Naive thymus-derived CD8-positive, alpha-beta T cell (primary cell): ENCODE results near the gene AMZ1. TPM values are rescaled to one million over a fixed set of nuclear protein-coding genes. Genes with fewer than 3 reads are reported as not detected.
A peak's percentile ranks its signal among the peaks of the same experiment; 100 is the strongest.
"Not testable (repeated sequence)": the region's sequence is repeated elsewhere in the genome, so short reads cannot be mapped to it uniquely, and the experiment has no call there.

Source experiments
- ATAC-seq, 2 donors: fragments of 150-1000 bp; cut with Tn5 transposase in 1 of 2; sonication (Bioruptor Pico), chemical (Tn5 transposase) in 1 of 2; 1 replicate in 1 of 2; 2 replicates in 1 of 2; pipeline ENCODE4 v1.10.0; 2021; ENCODE audit warnings: mild to moderate bottlenecking in 2 of 2, moderate library complexity in 2 of 2
- POLR2A ChIA-PET: fragments of 350-600 bp; sonication (Branson Sonifier 250); formaldehyde crosslinking; loops from one replicate; lab custom pipeline; 2021; ENCODE audit warnings: antibody characterized with exemption; lab: Charles Lee
- DNase-seq, 10 donors: peaks; one replicate each; pipeline versions ENCODE4 v3.0.0 to v3.0.0-alpha.2; 2020 to 2022
- H3K27ac Mint-ChIP-seq, 10 donors: one replicate each; pipeline ENCODE4 v1.8.0; 2020 to 2022; ENCODE audit warnings: mild to moderate bottlenecking in 10 of 10, mixed read lengths in 10 of 10, moderate library complexity in 4 of 10, inconsistent platforms in 1 of 10
- H3K27me3 Mint-ChIP-seq, 5 donors: one replicate each; pipeline ENCODE4 v1.8.0; 2021 to 2022; ENCODE audit warnings: mixed read lengths in 5 of 5
- H3K36me3 Mint-ChIP-seq, 3 donors: one replicate each; pipeline ENCODE4 v1.8.0; 2020 to 2022; ENCODE audit warnings: mixed read lengths in 3 of 3, mild to moderate bottlenecking in 2 of 3, inconsistent platforms in 1 of 3
- H3K4me1 Mint-ChIP-seq, 4 donors: one replicate each; pipeline ENCODE4 v1.8.0; 2021 to 2022; ENCODE audit warnings: mixed read lengths in 4 of 4
- H3K4me3 Mint-ChIP-seq, 10 donors: one replicate each; pipeline ENCODE4 v1.8.0; 2020 to 2022; ENCODE audit warnings: mild to moderate bottlenecking in 10 of 10, mixed read lengths in 10 of 10, moderate library complexity in 6 of 10, inconsistent platforms in 1 of 10
- H3K9me3 Mint-ChIP-seq, 9 donors: one replicate each; pipeline ENCODE4 v1.8.0; 2020 to 2022; ENCODE audit warnings: mixed read lengths in 9 of 9, mild to moderate bottlenecking in 3 of 9, inconsistent platforms in 1 of 9, moderate library complexity in 1 of 9
- polyA plus RNA-seq, 3 donors: library from polyadenylated mRNA; unstranded; fragments of 300-500 nt; fragmentation: Illumina TruSeq; gene quantifications; one replicate each; pipeline ENCODE4 v1.2.3, GENCODE V29; 2021
- total RNA-seq, 8 experiments: library from RNA in 2 of 8; stranded (reverse) in 2 of 8; gene quantifications; one replicate each; pipeline ENCODE4 v1.2.3 and lab custom pipeline; 2021 to 2026

Gene AMZ1
- total and polyA plus RNA-seq, 5 experiments from 2014 or later: 0.05 TPM; not detected in 4

GRCh38 chr7:2675256-2675764 lies 12.7 kb upstream of the AMZ1 start:
- Mint-ChIP-seq H3K27ac (no peak overlapping the region), H3K4me1 (peaks cover 6 to 10% (median 7%) of the 10 kb centered on the region in 4 donors), H3K9me3 (no peaks in the 10 kb centered on the region), H3K36me3 (no peaks in the 10 kb centered on the region), H3K27me3 (peaks cover 0 to 20% (median 7%) of the 10 kb centered on the region in 5 donors), H3K4me3 (no peak overlapping the region)
- DNase-seq (peak in 1 of 10 donors; percentile 30), ATAC-seq (no peak)
- POLR2A ChIA-PET: no interaction called here

GRCh38 chr7:2676576-2676975 lies 11.4 kb upstream of the AMZ1 start:
- peaks cover 0 to 13% (median 3%) of the 10 kb centered on the region in 5 donors for H3K27me3 Mint-ChIP-seq
- H3K9me3 Mint-ChIP-seq, H3K36me3 Mint-ChIP-seq, ATAC-seq, POLR2A ChIA-PET, H3K4me3 Mint-ChIP-seq, H3K4me1 Mint-ChIP-seq, H3K27ac Mint-ChIP-seq: not testable (repeated sequence)
- DNase-seq: peak in 1 of 10 donors; percentile 32

- peak in 1 of 10 donors; percentile 30 for DNase-seq
- H3K4me1 Mint-ChIP-seq, ATAC-seq, H3K4me3 Mint-ChIP-seq, H3K36me3 Mint-ChIP-seq, H3K27ac Mint-ChIP-seq, POLR2A ChIA-PET, H3K9me3 Mint-ChIP-seq: not testable (repeated sequence)
- H3K27me3 Mint-ChIP-seq: peaks cover 0 to 26% (median 4%) of the 10 kb centered on the region in 5 donors
Observed at GRCh38 chr7:2678454-2678853, 9.5 kb upstream of the AMZ1 start.

GRCh38 chr7:2679135-2680127 lies 8.6 kb upstream of the AMZ1 start:
- H3K36me3 Mint-ChIP-seq, POLR2A ChIA-PET, H3K4me3 Mint-ChIP-seq, H3K9me3 Mint-ChIP-seq, H3K4me1 Mint-ChIP-seq: not testable (repeated sequence)
- Mint-ChIP-seq H3K27ac (peak overlapping the region in 1 of 10 donors; percentile 29), H3K27me3 (peaks cover 0 to 26% (median 5%) of the 10 kb centered on the region in 5 donors)
- ATAC-seq (peak in 1 of 2 donors; percentile 60), DNase-seq (peak in 1 of 10 donors; percentile 56)

GRCh38 chr7:2680256-2680655 lies 7.7 kb upstream of the AMZ1 start:
- H3K27me3 Mint-ChIP-seq: peaks cover 0 to 26% (median 8%) of the 10 kb centered on the region in 5 donors
- DNase-seq (no peak), ATAC-seq (no peak)
- no peaks in the 10 kb centered on the region for H3K9me3 Mint-ChIP-seq
- H3K4me1 Mint-ChIP-seq: peaks cover 0 to 2% (median under 1%) of the 10 kb centered on the region in 4 donors
- H3K27ac Mint-ChIP-seq: no peak overlapping the region
- POLR2A ChIA-PET: no interaction called here
- no peaks in the 10 kb centered on the region for H3K36me3 Mint-ChIP-seq
- H3K4me3 Mint-ChIP-seq: no peak overlapping the region

- peak; percentile 23 to 63 for ATAC-seq
- no peaks in the 10 kb centered on the region for H3K36me3 Mint-ChIP-seq
Observed at GRCh38 chr7:2680792-2681490, 7.1 kb upstream of the AMZ1 start.

GRCh38 chr7:2681929-2682799 lies 5.8 kb upstream of the AMZ1 start:
- no peak overlapping the region for H3K27ac Mint-ChIP-seq

More at GRCh38 chr7:2680792-2681490, 7.1 kb upstream of the AMZ1 start:
- peak overlapping the region in 1 of 10 donors; percentile 19 for H3K4me3 Mint-ChIP-seq
- H3K9me3 Mint-ChIP-seq: no peaks in the 10 kb centered on the region
- peak overlapping the region in 1 of 10 donors; percentile 59 for H3K27ac Mint-ChIP-seq
- H3K4me1 Mint-ChIP-seq: peaks cover 0 to 2% (median under 1%) of the 10 kb centered on the region in 4 donors
- peak; percentile 14 to 71 (median 34) for DNase-seq
- H3K27me3 Mint-ChIP-seq: peaks cover 0 to 29% (median 11%) of the 10 kb centered on the region in 5 donors
- POLR2A ChIA-PET: no interaction called here

GRCh38 chr7:2684501-2684900 lies 3.5 kb upstream of the AMZ1 start:
- Mint-ChIP-seq H3K27ac (no peak overlapping the region), H3K9me3 (no peaks in the 10 kb centered on the region), H3K4me3 (no peak overlapping the region), H3K36me3 (no peaks in the 10 kb centered on the region), H3K4me1 (peaks cover 7 to 10% (median 8%) of the 10 kb centered on the region in 4 donors), H3K27me3 (peaks cover 12 to 45% (median 25%) of the 10 kb centered on the region in 5 donors)
- POLR2A ChIA-PET: no interaction called here
- no peak for ATAC-seq
- peak in 1 of 10 donors; percentile 47 for DNase-seq

More at GRCh38 chr7:2681929-2682799, 5.8 kb upstream of the AMZ1 start:
- Mint-ChIP-seq H3K36me3 (no peaks in the 10 kb centered on the region), H3K4me3 (no peak overlapping the region), H3K9me3 (no peaks in the 10 kb centered on the region), H3K4me1 (peaks cover 0 to 2% (median under 1%) of the 10 kb centered on the region in 4 donors), H3K27me3 (peaks cover 5 to 35% (median 13%) of the 10 kb centered on the region in 5 donors)
- ATAC-seq: no peak
- DNase-seq: peak in 1 of 10 donors; percentile 49
- POLR2A ChIA-PET: interaction anchor here (0.9 kb wide), 1 partner anchor 122 kb away, joined by 3 read pairs; no protein-coding TSS in a partner anchor

- H3K36me3 Mint-ChIP-seq: no peaks in the 10 kb centered on the region
- H3K27me3 Mint-ChIP-seq: peaks cover 15 to 55% (median 36%) of the 10 kb centered on the region in 5 donors
- peak overlapping the region in 1 of 10 donors; percentile 49 for H3K27ac Mint-ChIP-seq
- POLR2A ChIA-PET: no interaction called here
- H3K4me1 Mint-ChIP-seq: peaks cover 5 to 12% (median 8%) of the 10 kb centered on the region in 4 donors
- peak in 1 of 10 donors; percentile 15 for DNase-seq
- H3K9me3 Mint-ChIP-seq: no peaks in the 10 kb centered on the region
- H3K4me3 Mint-ChIP-seq: no peak overlapping the region
- ATAC-seq: no peak
Observed at GRCh38 chr7:2686101-2686500, 1.9 kb upstream of the AMZ1 start.

GRCh38 chr7:2687338-2687869 lies 598 bp upstream of the AMZ1 start:
- H3K27ac Mint-ChIP-seq: no peak overlapping the region
- H3K27me3 Mint-ChIP-seq: peaks cover 15 to 53% (median 41%) of the 10 kb centered on the region in 5 donors
- no peak for ATAC-seq
- POLR2A ChIA-PET: no interaction called here
- DNase-seq: peak in 1 of 10 donors; percentile 49
- no peaks in the 10 kb centered on the region for H3K9me3 Mint-ChIP-seq
- peaks cover 5 to 13% (median 8%) of the 10 kb centered on the region in 4 donors for H3K4me1 Mint-ChIP-seq
- no peak overlapping the region for H3K4me3 Mint-ChIP-seq
- H3K36me3 Mint-ChIP-seq: no peaks in the 10 kb centered on the region
